Ovary (tissue), 9 donors: ENCODE measurements around the gene INSYN2A. TPM values are rescaled to one million over a fixed set of nuclear protein-coding genes. Genes with fewer than 3 reads are reported as not detected.

ENCODE experiments used
- DNase-seq, 5 donors: peaks; one replicate each; pipeline ENCODE4 v3.0.0-alpha.2; 2019 to 2020
- H3K27ac ChIP-seq, 2 donors: fragments of 200-600 bp; one replicate each; pipeline versions ENCODE4 v1.5.1 to v1.8.0; 2019 to 2022
- H3K27me3 ChIP-seq: fragments of 200-600 bp; one replicate; pipeline ENCODE4 v1.8.0; 2022
- H3K36me3 ChIP-seq: fragments of 200-600 bp; sonication (generic); one replicate; pipeline ENCODE4 v1.5.1; 2019
- H3K4me1 ChIP-seq: one replicate; pipeline ENCODE4 v1.8.1; 2013; ENCODE audit warnings: mild to moderate bottlenecking, moderate library complexity; ENCODE audit not compliant: insufficient read depth
- H3K4me3 ChIP-seq: fragments of 200-600 bp; sonication (generic); one replicate; pipeline ENCODE4 v1.5.1; 2017
- H3K9me3 ChIP-seq, 2 donors: fragments of 200-600 bp in 1 of 2; sonication (generic) in 1 of 2; one replicate each; pipeline versions ENCODE4 v1.5.1 to v1.8.1; 2013 to 2019; ENCODE audit warnings: mild to moderate bottlenecking in 1 of 2, moderate library complexity in 1 of 2
- EP300 ChIP-seq: sonication (generic); formaldehyde crosslinking; IDR thresholded peaks from one replicate; pipeline ENCODE4 v1.6.1; 2017; ENCODE audit warnings: antibody characterized with exemption
- POLR2A ChIP-seq: fragments of 450-650 bp; IDR thresholded peaks from one replicate; pipeline ENCODE4 v1.6.1; 2017; ENCODE audit warnings: antibody characterized with exemption, mild to moderate bottlenecking, moderate library complexity
- WGBS, 3 donors: extraction: QIAGEN DNeasy Blood & Tissue Kit in 1 of 3; methylation state at CpG; one replicate each; pipeline versions ENCODE4 v1.1.5 to v1.1.7; 2013 to 2017; 5-methylcytosine and 5-hydroxymethylcytosine counted together
- intact Hi-C, 4 donors: fragments of 100-400 bp; cut with DNase I; formaldehyde crosslinking; loops; one replicate each; pipeline versions ENCODE4 v1.11.0 to v1.15.1; 2022 to 2023
- polyA plus RNA-seq, 2 donors: library from polyadenylated mRNA; stranded (reverse); fragments of 200-250 nt in 1 of 2; fragments of 350-450 nt in 1 of 2; fragmentation: Illumina TruSeq in 1 of 2; extraction: RNeasy Lipid Tissue Mini Kit (QIAGEN cat#74804) in 1 of 2; gene quantifications; one replicate each; pipeline ENCODE4 v1.2.3, GENCODE V29; 2013 to 2014
- total RNA-seq, 7 donors: library from RNA; depleted of rRNA in 2 of 7; stranded (reverse); fragments of >200 nt in 2 of 7; fragmentation: NEBNext Ultra II Directional in 3 of 7; extraction: Animal tissue kit (Norgen Biotek cat#: 25700) in 3 of 7; gene quantifications; one replicate each; pipeline versions ENCODE4 v1.1.0 to v1.2.4, GENCODE V29; 2016 to 2023
- TF ChIP-seq, protein P1 (sequence below), 3 donors: fragments of 450-650 bp in 2 of 3; fragments of 200-600 bp in 1 of 3; IDR thresholded peaks; one replicate each; pipeline versions ENCODE4 v1.5.1 to v1.8.0; 2016 to 2022; ENCODE audit warnings: antibody characterized with exemption in 3 of 3, mild to moderate bottlenecking in 1 of 3
- donor health status: DM: no; HTN: no; CAD: no; lungs with moderate emphysema.
- donor health status: DM: no; HTN: no; CAD: no.
- donor health status: Bipolar disorder and iron deficiency.
- donor health status: DM: yes; HTN: yes; CAD: no.
- donor health status: DM: no; HTN: no; CAD: no.
- donor health status: DM: yes; HTN: yes; CAD: no.

INSYN2A gene
- total and polyA plus RNA-seq, 9 donors, result 0.12 to 1.7 (median 0.27) TPM

DNA sequence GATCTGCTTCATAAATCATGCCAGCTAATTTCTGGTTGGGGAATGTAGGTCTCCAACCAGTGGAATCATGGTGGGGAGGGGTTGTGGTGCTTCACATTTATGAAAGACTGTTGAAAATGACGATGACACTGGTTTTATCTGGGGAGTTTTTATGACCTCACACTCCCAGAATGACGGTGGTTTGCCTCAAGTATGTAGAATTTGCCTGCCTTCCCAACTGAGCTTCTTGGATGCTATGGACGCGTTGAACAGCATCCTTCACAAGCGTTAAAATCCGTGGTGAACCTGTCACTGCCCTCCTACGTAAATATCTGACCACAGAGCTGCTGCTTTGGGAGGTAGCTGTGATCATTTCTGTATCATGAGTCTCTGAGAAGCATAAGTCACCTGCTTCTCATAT is 3.3 kb downstream of the INSYN2A start:
- intact Hi-C loops, result no loop called here
- Histone ChIP-seq H3K27me3 (no peaks in the 10 kb centered on the region), H3K36me3 (no peaks in the 10 kb centered on the region), H3K4me1 (peaks cover 11% of the 10 kb centered on the region), H3K27ac (no peak overlapping the region), H3K9me3 (no peaks in the 10 kb centered on the region), H3K4me3 (no peak overlapping the region)
- WGBS, 3 donors, result 66 to 73% (median 70%) methylated on average over 7 of the region's 7 CpGs
- TF ChIP-seq, protein P1, sequence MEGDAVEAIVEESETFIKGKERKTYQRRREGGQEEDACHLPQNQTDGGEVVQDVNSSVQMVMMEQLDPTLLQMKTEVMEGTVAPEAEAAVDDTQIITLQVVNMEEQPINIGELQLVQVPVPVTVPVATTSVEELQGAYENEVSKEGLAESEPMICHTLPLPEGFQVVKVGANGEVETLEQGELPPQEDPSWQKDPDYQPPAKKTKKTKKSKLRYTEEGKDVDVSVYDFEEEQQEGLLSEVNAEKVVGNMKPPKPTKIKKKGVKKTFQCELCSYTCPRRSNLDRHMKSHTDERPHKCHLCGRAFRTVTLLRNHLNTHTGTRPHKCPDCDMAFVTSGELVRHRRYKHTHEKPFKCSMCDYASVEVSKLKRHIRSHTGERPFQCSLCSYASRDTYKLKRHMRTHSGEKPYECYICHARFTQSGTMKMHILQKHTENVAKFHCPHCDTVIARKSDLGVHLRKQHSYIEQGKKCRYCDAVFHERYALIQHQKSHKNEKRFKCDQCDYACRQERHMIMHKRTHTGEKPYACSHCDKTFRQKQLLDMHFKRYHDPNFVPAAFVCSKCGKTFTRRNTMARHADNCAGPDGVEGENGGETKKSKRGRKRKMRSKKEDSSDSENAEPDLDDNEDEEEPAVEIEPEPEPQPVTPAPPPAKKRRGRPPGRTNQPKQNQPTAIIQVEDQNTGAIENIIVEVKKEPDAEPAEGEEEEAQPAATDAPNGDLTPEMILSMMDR (IDR thresholded peaks at IDR 0.05), result no peak
- TF ChIP-seq EP300, result no peak
- TF ChIP-seq POLR2A, result no peak
- no peak for DNase-seq

DNA sequence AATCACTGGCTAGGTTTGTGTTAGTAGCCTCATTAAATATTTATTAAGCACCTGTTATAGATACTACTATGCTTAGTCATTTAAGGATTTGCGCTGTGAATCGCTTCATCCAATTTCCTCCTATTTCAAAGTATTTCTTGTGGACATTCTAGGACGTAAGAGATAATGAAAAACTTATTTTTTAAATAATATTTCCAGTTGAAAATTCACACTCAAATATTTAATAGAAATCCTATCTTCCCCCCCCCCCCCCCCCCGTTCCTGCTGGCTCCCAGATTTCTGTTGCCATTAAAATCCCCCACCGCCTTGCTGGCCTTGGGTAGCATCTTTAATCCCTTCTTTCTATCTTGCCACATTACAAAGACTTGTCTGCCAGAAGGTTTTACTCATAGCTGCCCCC is 6.0 kb downstream of the INSYN2A start:
- 74 to 79% (median 74%) methylated on average over 5 of the region's 5 CpGs for WGBS, 3 donors

DNA sequence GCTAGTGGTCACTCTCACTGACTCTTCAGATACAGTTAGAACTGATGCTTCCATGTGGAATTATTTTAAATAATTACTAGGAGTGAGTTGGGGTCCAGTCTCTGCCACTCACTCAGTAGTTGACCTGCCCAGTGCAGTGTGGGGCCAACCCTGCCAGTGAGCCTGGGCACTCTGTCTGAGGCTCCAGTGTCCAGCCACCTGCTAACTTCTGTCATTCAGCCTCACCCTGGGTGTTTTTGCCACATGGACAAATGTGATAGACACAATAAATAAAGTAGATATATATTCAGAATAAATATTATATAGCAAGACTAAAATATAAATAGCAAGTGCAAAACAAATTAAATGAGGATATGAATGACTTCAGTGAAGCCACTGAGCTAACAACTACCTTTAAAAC is 7.2 kb downstream of the INSYN2A start:
- intact Hi-C loops, result no loop called here
- TF ChIP-seq, protein P1 (IDR thresholded peaks at IDR 0.05), result no peak
- TF ChIP-seq POLR2A, result no peak
- TF ChIP-seq EP300, result no peak
- Histone ChIP-seq H3K4me3 (no peak overlapping the region), H3K27me3 (no peaks in the 10 kb centered on the region), H3K4me1 (peaks cover 2% of the 10 kb centered on the region), H3K27ac (no peak overlapping the region), H3K36me3 (no peaks in the 10 kb centered on the region), H3K9me3 (no peaks in the 10 kb centered on the region)
- DNase-seq, result no peak

More for the DNA sequence above, 6.0 kb downstream of the INSYN2A start:
- DNase-seq, result no peak
- no peaks in the 10 kb centered on the region for H3K27me3 ChIP-seq
- H3K4me3 ChIP-seq, result no peak overlapping the region
- TF ChIP-seq, protein P1 (IDR thresholded peaks at IDR 0.05), result no peak
- TF ChIP-seq POLR2A (no peak), EP300 (no peak)
- peaks cover 9% of the 10 kb centered on the region for H3K4me1 ChIP-seq
- no peak overlapping the region for H3K27ac ChIP-seq
- no peaks in the 10 kb centered on the region for H3K9me3 ChIP-seq
- H3K36me3 ChIP-seq, result no peaks in the 10 kb centered on the region
- intact Hi-C loops, result no loop called here

DNA sequence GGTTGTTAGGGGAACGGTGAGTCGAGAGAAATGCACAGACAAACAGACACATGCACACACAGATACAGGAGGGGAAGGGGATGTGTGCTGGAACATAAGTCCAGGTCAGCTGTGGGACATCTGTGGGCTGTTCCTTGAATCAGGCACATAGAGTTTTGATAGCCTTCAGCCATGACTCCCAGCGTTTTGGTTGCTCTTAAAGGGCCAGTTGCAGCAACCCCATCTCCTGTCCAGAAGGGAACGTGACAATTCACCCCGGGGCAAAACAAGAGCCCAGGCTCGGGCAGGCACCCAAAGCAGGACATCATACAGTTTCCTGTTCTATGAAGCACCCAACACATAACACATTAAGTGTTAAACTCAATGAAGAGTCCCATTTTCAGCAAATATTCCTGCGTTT is 9.6 kb downstream of the INSYN2A start:
- H3K27ac ChIP-seq, result no peak overlapping the region
- 37 to 63% (median 44%) methylated on average over 7 of the region's 7 CpGs for WGBS, 3 donors
- H3K4me3 ChIP-seq, result no peak overlapping the region

More for the DNA sequence above, 9.6 kb downstream of the INSYN2A start:
- no peaks in the 10 kb centered on the region for H3K27me3 ChIP-seq
- no peak for DNase-seq
- TF ChIP-seq EP300 (no peak), POLR2A (no peak)
- TF ChIP-seq, protein P1 (IDR thresholded peaks at IDR 0.05), result no peak
- no peaks in the 10 kb centered on the region for H3K36me3 ChIP-seq
- intact Hi-C loops, result no loop called here
- H3K9me3 ChIP-seq, result no peaks in the 10 kb centered on the region
- H3K4me1 ChIP-seq, result peaks cover 2% of the 10 kb centered on the region
